MG63 (cell line): Measurements from ENCODE around the gene EIF4EBP2. TPM values are rescaled to one million over a fixed set of nuclear protein-coding genes. Genes with fewer than 3 reads are reported as not detected.

Experiments
- DNase-seq: peaks from one replicate; pipeline ENCODE4 v3.0.0-alpha.2; 2020
- H3K27me3 ChIP-seq: fragments of 250-450 bp; sonication (Bioruptor Pico); 2 replicates; pipeline ENCODE4 v1.5.1; 2020; ENCODE audit warnings: mild to moderate bottlenecking, moderate library complexity
- H3K36me3 ChIP-seq: fragments of 250-450 bp; sonication (Bioruptor Pico); 2 replicates; pipeline ENCODE4 v1.5.1; 2020; ENCODE audit warnings: mild to moderate bottlenecking, moderate library complexity
- H3K4me3 ChIP-seq: fragments of 250-450 bp; sonication (Bioruptor Pico); 2 replicates; pipeline ENCODE4 v1.5.1; 2020; ENCODE audit warnings: mild to moderate bottlenecking, moderate library complexity
- H3K9me3 ChIP-seq: fragments of 250-450 bp; sonication (Bioruptor Pico); 2 replicates; pipeline ENCODE4 v1.5.1; 2020; ENCODE audit warnings: mild to moderate bottlenecking, moderate library complexity
- total RNA-seq: library from RNA; depleted of rRNA; stranded (reverse); fragments of >200 nt; shearing (Covaris generic); gene quantifications from 2 replicates; pipeline ENCODE4 v1.2.3, GENCODE V29; 2014; ENCODE audit warnings: low replicate concordance

The EIF4EBP2 gene
- total RNA-seq, 1 experiment from 2014 or later, result 5.1 TPM

DNA sequence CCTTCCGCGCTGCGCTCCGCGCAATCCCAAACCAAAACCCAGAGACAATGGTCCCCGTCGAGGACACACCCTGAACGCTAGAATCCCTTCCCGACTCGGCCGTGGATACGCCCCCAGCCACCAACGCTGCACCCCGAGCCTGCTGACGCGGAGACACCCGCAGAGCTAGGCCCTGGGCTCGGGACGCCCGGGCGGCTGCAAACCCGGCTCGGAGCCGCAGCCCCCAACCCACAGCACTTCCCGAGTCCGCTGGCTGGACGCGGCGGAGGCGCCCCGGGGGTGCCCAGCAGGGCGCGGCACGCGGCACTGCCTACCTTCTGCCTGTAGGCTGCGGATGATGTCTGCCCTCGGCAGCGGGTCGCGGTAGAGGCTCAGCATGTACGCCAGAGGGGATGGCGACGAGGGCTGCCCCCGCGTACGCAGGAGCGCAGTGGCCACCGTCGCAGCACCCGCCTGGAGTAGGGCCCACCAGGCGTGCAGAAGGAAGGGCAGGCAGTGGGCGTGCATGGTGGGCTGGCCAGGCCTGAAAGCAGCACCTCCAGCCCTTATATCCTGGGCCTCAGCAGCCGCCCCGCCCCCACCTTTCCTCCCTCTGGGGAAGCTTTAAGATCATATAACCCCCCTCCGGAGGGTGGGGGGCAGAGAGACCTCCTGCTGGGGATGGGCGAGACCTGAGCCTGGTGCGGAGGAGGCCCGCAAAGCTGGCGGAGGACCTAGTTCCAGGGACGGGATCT is 37.4 kb downstream of the EIF4EBP2 start, which contains the start of gene NODAL:
TSS of gene NODAL (minus strand) at position 521 of the 734 bp plus-strand sequence. CDS start at position 507, 14 bp downstream.
- Histone ChIP-seq H3K4me3 (no peak within 1 kb of the TSS), H3K9me3 (no peaks in the 10 kb centered on the region), H3K36me3 (no peaks in the 10 kb centered on the region), H3K27me3 (peaks cover 10% of the 10 kb centered on the region)
- no peak for DNase-seq

DNA sequence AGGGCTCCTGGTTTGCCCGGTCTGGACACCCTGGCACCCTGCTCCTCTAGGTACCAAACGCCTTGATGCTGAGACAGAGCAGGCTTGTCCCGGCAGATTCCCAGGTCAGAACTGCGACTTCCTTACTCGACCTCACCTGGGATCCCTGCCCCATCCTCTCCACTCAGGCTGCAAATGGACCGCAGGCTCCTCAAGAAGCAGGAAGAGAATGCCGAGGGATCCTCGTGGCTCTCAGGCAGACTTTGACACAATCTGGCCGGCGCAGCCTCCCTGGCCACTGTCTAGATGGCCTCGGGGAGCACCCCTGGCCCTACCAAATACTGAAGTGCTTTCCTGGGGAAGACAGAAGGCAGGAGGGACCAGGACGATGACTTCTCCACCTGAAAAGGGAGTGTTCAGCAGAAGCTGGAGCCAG is 38.0 kb downstream of the EIF4EBP2 start:
- no peak for DNase-seq
- Histone ChIP-seq H3K4me3 (no peak overlapping the region), H3K9me3 (no peaks in the 10 kb centered on the region), H3K36me3 (no peaks in the 10 kb centered on the region), H3K27me3 (peaks cover 10% of the 10 kb centered on the region)

DNA sequence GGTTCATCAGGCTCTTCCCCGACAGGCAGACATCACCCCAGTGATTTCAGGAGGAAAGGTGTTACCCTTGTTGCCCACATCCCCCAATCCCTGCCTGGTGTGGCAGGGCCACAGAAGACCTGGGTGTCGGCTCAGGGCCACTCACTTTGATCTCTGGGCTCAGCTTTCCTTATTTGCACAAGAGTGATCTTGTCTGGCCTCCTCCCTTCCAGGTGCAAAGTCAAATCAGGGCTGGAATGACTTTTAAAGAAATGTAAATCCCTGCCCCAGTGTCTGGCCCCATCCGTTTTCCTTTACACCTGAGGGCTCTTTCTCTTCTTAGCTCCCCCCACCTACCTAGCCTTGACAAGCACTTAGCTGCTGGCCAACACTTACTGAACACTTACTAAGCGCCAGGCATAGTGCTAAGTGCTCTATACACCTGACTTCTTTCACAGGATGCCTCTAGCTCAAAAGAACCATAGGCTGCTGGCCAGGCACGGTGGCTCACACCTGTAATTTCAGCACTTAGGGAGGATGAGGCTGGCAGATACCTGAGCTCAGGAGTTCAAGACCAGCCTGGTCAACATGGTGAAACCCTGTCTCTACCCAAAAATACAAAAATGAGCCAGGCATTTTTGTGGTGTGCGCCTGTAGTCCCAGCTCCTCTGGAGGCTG is 38.5 kb downstream of the EIF4EBP2 start:
- H3K27me3 ChIP-seq, result peaks cover 10% of the 10 kb centered on the region
- H3K9me3 ChIP-seq, result no peaks in the 10 kb centered on the region
- DNase-seq, result no peak
- H3K36me3 ChIP-seq, result no peaks in the 10 kb centered on the region
- no peak overlapping the region for H3K4me3 ChIP-seq

DNA sequence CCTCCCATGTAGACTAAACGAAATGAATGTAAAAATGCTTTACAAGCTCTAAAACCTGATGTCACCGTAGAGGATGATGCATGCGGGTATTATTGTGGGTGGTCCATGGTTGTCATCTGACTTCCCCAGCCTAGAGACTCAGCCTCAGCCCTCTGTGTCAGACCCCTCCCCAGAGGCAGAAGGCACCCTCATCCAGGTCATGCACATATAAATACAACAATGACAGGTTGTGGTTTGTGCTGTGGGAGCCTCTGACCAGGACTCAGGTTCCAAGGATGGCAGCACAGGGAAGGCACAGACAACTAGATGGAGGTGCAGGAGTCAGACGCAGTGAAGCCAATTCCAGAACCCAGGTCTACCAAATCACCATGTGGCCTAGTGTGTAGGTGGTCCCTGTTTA is 40.8 kb downstream of the EIF4EBP2 start:
- no peak overlapping the region for H3K4me3 ChIP-seq
- no peak for DNase-seq
- H3K36me3 ChIP-seq, result no peaks in the 10 kb centered on the region
- H3K9me3 ChIP-seq, result no peaks in the 10 kb centered on the region
- peaks cover 10% of the 10 kb centered on the region for H3K27me3 ChIP-seq

DNA sequence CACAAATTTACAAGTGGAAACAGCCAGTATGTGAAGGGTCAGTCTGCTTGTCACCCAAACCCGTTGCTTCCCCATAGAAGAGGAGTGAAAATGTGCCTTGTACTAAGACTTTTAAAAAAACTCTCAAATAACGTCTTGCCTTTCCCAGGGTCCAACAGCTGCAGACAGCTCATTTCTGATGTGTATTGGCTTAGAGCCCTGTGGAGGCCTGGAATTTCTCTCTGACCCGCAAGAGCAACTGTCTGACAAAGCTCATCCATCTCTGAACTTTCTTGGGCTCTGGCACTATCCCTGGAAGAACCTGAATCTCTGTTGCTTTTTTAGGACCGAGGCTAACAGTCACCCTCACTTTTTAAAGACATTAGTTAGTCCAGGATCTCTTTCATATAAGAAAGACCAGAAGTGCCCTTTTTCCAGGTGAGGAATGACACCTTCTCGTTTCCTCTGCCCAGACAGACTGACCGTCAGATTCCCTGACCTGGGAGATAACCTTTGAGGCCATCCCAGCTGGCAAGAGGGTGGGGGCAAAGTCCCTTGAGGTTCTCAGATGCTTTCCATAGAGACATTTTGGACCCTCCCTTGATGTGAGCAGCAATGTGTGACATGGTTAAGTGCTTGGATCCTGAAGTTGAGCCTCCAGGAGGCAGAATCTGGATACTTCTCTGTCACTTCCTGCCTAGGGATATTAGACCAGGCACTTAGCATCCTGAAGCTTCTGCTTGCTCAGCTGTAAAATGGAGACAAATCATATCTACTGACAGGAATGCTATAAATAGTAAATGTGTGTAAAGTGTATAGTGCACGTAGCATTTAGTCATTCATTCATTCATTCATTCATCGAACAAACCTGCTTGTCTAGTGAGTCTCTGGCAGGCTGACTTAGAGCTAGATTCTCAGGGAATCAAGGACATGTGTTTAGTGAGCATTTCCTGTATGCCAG is 42.0 kb downstream of the EIF4EBP2 start:
- peak; percentile 18 for DNase-seq
- Histone ChIP-seq H3K4me3 (no peak overlapping the region), H3K36me3 (no peaks in the 10 kb centered on the region), H3K27me3 (peaks cover 3% of the 10 kb centered on the region; the same call in 1 of the 2 replicates), H3K9me3 (no peaks in the 10 kb centered on the region)

DNA sequence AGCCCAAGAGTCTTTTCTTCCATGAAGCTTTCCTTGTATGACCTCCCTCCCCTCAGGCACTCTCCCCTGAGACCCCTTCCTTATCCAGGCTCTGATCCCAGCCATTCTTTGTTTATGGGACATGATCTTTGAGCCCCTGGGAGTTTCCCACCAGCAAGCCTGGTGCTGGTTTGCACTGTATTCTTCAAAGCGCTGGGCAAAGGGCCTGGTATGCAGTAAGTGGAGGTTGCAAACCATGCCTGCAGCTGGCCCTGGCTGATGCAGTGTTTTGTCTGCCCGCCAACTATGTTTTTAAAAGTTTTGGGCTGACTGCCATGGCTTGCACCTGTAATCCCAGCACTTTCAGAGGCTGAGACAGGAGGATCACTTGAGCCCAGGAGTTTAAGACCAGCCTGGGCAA is 44.3 kb downstream of the EIF4EBP2 start:
- no peak for DNase-seq
- no peak overlapping the region for H3K4me3 ChIP-seq
- no peaks in the 10 kb centered on the region for H3K27me3 ChIP-seq
- H3K36me3 ChIP-seq, result no peaks in the 10 kb centered on the region
- H3K9me3 ChIP-seq, result no peaks in the 10 kb centered on the region

DNA sequence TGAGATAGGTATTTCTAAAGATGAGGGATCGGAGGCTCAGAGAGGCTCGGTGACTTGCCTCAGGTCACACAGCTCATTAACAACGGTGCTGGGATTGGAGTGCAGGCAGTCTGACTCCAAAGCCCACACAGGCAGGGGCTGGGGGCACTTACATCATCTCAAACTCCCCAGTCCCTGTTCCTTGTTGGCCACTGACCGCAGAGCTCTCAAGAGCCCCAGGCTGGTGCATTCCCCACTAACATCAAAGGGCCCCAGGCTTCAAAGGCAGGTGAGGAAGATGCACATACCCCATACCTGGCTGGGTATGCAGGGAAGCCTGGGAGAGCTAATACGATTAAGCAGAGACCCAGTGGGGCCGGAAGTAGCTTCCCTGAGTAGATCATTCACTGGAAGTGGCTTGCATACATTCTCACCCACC is 51.3 kb downstream of the EIF4EBP2 start:
- no peak for DNase-seq
- H3K36me3 ChIP-seq, result no peaks in the 10 kb centered on the region
- H3K9me3 ChIP-seq, result no peaks in the 10 kb centered on the region
- no peak overlapping the region for H3K4me3 ChIP-seq
- H3K27me3 ChIP-seq, result no peaks in the 10 kb centered on the region

DNA sequence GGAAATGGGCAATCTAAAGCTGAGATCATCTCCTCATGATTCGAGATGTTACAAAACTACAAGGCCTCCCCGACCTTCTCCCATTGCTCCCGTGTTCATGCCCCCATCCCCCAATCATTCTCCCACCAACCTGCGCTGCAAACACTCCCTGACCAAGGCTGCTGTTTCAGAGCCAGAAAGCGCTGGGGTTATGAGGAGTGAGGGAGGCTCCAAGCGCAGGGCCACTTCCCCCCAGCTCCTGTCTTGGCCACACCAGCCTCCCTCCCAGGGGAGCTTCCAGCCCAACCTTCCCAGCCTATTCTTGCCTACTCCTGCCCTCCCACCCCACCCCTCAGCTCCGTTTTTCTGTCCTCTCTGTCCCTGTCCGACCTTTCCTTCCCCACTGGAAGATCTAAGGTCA is 52.2 kb downstream of the EIF4EBP2 start:
- H3K9me3 ChIP-seq, result no peaks in the 10 kb centered on the region
- H3K4me3 ChIP-seq, result no peak overlapping the region
- no peaks in the 10 kb centered on the region for H3K27me3 ChIP-seq
- no peaks in the 10 kb centered on the region for H3K36me3 ChIP-seq
- no peak for DNase-seq

DNA sequence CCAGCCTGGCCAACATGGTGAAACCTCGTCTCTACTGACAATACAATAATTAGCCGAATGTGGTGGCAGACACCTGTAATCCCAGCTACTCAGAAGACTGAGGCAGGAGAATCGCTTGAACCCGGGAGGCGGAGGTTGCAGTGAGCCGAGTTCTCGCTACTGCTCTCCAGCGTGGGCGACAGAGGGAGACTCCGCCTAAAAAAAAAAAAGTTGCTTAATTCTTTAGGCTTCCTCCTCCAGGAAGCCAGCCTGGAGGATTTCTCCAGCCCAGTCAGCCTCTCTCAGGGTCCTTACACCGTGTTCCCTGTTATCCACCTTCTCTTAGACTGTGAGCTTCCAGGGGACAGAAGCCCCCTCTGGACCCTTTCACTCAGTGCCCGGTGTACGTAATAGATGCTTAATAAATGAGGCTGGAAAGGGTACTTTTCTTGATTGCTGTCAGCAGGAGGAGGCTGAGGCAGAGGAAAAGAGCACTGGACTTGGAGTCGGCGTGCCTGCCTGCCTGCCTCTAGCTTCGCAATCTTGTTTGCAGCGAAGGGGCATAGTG is 53.9 kb downstream of the EIF4EBP2 start:
- Histone ChIP-seq H3K4me3 (no peak overlapping the region), H3K27me3 (no peaks in the 10 kb centered on the region), H3K9me3 (no peaks in the 10 kb centered on the region), H3K36me3 (no peaks in the 10 kb centered on the region)
- DNase-seq, result no peak

DNA sequence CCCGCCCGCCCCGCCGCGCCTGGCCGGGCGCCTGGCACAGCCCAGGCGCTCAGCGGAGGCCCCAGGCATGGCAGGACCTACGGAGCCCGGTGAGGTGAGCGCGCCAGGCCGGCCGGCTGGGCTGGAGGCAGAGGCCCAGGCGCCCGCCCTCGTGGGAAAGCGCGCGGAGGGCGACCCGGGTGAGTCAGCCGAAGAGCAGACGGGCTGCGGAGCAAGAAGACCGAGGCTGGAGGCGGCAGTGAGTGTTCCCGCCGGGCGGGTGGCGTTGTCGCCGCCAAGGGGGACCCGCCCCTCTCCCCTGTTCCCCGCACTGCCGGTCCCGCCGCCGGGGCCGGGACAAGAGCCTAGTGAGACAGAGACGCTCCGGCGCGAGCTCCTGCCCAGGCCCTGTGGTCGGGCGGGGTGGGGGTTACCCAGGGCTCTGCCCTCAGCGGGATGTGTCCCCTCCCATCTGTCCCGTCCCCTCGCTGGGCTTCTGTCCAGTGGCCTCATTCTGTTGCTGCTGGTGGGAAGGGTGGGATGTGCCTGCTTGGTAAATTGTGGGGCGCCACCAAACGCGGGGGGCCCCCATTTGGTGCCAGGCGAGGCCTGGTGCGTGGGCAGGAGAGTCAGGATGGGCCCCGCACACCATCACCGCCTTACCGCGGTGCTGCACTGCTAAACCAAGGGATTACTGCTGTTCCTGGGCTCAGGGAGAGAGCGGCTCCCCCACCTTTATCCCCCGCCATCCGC is 54.5 kb downstream of the EIF4EBP2 start:
- H3K9me3 ChIP-seq, result no peaks in the 10 kb centered on the region
- peak; percentile 88 for DNase-seq
- H3K4me3 ChIP-seq, result no peak overlapping the region; the same call in 1 of the 2 replicates
- H3K27me3 ChIP-seq, result no peaks in the 10 kb centered on the region
- H3K36me3 ChIP-seq, result no peaks in the 10 kb centered on the region

DNA sequence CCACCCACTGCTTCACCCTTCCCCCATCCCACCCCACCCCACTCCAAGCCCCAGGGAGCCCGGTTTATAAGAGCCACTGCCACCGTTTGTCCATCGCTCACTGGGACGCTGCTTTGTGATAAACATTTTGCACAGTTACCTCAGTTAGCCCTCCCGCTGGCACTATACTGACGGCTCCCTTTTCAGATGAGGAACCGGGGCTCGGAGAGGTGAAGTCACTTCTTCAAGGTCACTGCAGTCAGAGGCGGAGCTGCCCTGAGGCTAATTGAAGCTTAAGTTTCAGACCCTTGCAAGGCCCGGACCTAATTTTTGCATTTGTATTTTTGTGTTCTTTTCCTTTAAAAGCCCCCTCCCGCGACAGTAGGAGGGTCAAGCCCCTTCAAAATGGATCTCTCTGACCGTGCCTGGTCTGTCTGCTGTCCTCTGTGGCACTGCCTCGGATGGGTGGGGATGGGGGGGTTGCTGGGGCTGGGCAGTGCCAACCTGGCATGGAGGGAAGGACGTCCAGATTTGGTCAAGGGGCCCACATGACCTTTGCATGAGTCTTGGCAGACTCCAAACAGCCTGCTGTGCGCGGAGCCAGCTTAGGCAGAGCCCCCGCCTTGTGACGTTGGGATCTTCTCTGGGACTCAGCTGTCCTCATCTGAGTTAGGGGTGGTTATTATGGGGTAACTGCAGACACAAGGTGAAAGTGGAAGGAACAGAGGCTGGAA is 55.3 kb downstream of the EIF4EBP2 start:
- H3K27me3 ChIP-seq, result no peaks in the 10 kb centered on the region
- H3K4me3 ChIP-seq, result no peak overlapping the region
- no peak for DNase-seq
- no peaks in the 10 kb centered on the region for H3K36me3 ChIP-seq
- no peaks in the 10 kb centered on the region for H3K9me3 ChIP-seq

DNA sequence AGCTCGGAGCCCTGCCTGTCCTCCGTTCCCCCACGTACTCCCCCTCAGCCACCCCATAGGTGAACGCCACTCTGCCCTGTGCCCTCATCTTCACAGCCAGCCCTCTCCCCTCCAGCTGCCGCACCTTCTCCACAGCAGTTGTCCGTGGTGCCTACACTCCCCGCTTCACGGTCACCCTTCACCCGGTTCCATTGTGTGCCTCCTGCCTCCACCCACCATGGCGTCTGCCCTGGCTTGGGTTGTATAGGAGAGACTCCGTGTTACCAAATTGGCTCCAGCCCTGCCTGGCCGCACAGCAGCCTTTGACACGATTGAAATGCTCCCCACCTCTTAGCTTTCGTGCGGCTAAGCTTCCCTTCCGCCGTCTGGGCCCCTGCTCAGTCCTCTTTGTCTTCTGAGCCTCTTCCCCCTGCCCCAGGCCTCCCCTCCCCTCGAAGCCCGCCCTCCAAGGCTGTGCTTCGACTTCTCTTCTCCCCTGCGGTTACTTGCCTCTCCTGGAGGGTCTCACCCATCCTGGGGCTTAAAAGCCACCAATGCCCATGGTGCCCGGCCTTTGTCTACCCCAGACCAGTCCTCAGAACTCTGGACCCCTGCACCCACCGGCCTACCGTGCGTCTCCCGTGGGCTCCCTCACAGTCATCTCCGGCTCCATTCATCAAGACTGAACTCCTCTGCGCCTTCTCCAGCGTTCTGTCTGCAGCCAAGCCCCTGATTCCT is 56.0 kb downstream of the EIF4EBP2 start:
- H3K27me3 ChIP-seq, result no peaks in the 10 kb centered on the region

DNA sequence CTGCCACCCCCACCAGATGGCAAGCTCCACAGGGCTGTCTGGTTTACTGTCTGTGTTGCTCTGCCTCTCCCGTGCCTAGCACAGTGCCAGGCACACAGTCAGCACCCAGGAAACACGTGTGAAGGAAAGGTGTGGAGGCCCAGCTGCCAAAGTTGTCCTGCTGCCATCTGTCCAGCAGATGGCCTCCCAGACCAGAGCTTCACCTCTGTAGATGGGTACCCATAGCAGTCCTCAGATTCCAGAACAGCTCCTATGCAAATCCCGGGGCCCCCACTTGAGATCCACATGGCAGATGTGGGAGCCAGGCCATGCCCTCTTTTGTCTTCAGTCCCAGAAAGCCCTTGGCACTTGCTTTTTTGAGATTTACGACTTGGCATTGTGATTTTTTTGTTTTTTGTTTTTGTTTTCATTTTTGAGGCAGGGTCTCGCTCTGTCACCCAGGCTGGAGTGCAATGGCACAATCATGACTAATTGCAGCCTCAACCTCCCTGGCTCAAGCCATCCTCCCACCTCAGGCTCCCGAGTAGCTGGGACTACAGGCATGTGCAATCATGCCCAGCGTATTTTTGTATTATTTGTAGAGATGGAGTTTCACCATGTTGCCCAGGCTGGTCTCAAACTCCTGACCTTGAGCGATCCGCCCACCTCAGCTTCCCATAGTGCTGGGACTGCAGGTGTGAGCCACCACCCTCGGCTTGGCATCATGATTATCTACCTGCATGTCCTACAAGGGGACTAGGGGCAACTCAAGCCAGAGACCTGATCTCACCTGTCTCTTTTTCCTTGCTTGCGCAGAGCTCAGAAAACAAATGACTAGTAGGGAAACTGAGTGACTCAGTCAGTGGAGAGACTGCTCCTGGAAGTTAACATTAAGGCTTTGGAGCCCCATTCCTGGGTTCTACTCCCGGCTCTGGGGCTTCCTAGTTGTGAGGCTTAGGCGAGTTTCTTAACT is 57.7 kb downstream of the EIF4EBP2 start:
- no peaks in the 10 kb centered on the region for H3K9me3 ChIP-seq
- no peaks in the 10 kb centered on the region for H3K36me3 ChIP-seq
- peak; percentile 51 for DNase-seq
- no peaks in the 10 kb centered on the region for H3K27me3 ChIP-seq
- no peak overlapping the region for H3K4me3 ChIP-seq

More for the DNA sequence above, 56.0 kb downstream of the EIF4EBP2 start:
- no peaks in the 10 kb centered on the region for H3K9me3 ChIP-seq
- no peak for DNase-seq
- no peak overlapping the region for H3K4me3 ChIP-seq
- H3K36me3 ChIP-seq, result no peaks in the 10 kb centered on the region

DNA sequence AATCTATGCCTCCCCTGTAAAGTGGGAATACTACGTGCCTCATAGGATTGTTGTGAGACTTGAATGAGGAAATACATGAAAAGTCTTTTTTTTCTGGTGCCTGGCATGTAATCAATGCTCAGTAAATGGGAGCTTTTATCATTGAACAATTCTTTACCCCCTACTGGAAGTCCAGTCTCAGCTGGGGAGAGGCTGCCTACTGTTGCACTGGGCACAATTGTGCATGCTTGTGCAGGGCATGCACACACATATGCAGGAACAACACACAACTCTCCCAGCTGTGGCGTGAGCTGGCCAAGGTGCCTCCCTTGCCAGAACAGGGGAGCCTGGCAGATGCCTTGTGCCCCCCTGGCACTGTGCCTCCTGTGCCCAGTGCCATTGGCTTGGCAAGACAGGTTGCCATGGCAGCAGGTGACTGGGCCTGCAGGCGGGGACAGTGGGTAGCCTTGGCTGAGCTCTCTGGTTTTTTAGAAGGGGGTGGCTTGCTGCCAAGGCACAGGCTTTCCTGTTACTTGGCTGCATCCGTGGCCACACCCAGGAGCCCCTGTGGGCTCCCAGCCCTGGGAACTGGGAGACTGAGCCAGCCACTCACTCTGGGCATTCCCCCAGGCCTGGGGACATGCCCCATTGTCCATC is 58.5 kb downstream of the EIF4EBP2 start:
- Histone ChIP-seq H3K27me3 (no peaks in the 10 kb centered on the region), H3K9me3 (no peaks in the 10 kb centered on the region), H3K4me3 (no peak overlapping the region), H3K36me3 (no peaks in the 10 kb centered on the region)
- DNase-seq, result peak; percentile 87
